Measurements from ENCODE around the gene CCDC13. TPM values are rescaled to one million over a fixed set of nuclear protein-coding genes. Genes with fewer than 3 reads are reported as not detected.

Gene CCDC13
- total RNA-seq, 2 donors from 2014 or later, result 0.94 TPM; not detected in 1

DNA sequence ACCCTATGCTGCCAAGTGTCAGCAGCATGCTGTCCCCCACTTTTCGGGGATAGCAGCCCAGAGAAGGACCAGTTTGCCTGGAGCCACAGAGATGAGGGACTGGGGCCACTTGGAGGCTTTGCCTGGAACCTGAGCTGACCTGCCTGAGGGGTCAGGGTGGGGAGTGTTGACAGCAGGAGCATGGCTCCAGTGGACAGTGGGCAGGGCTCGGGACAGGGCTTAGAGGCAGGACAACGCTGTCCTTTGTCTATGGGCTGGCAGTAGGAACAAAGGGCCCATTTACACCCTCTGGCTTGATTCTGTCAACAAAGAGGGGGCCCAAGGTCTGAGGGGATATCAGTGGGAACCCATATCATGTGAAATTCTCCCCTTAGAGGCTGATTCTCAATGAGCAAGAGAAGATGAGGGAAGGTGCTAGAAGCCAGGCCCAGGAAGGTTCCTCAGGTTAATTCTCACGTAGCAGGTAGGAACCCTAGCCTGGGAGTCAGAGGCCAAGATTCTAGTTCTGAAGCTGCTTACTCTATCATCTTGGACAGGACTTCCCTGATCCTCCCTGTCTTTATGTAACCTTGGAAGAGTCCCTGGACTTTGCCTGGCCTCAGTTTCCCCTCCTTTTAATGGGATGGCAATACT is 40.7 kb downstream of the CCDC13 start:
- DNase-seq (no peak), ATAC-seq (no peak)
- Mint-ChIP-seq H3K4me3 (no peak overlapping the region), H3K27me3 (no peaks in the 10 kb centered on the region), H3K4me1 (peaks cover 3% of the 10 kb centered on the region), H3K27ac (no peak overlapping the region), H3K36me3 (ENCODE audit: low read depth) (no peaks in the 10 kb centered on the region)
- H3K9me3 ChIP-seq (ENCODE audit: control insufficient read depth, low read length, poor library complexity, severe bottlenecking), result no peaks in the 10 kb centered on the region

DNA sequence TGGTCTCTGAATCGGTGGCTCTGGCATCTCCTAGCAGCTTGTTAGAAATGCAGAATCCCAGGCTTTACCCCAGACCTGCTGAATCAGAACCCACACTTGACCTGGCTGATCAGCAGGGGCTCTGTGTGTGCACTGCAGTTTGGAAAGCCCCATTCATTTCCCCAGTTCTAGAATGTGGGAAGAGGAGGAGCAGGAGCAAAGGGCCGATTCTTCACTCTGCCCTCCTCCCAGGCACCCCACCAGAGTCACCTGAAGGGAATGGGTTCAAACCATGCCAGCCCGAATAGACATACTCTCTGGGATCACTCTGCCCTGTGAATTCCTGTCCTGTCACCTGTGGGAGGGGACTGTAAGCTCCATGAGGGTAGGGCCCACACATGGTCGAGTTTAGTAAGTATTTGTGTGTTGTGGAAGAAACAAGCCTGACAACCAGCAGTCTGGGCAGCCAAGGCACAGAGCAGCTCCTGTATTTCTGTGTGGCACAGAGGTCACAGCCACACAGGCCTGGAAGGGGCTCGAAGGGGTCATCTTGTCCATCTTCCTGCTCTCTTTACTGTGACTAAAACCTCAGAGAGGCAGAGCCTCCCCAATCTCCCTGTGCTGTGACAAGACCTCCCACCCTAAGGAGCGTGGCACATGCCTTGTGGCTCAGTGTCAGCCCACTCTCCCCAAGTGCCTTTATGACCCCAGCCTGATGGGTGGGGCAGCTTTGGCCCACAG is 41.4 kb downstream of the CCDC13 start:
- no peak overlapping the region for H3K4me3 Mint-ChIP-seq
- H3K27ac Mint-ChIP-seq, result no peak overlapping the region

DNA sequence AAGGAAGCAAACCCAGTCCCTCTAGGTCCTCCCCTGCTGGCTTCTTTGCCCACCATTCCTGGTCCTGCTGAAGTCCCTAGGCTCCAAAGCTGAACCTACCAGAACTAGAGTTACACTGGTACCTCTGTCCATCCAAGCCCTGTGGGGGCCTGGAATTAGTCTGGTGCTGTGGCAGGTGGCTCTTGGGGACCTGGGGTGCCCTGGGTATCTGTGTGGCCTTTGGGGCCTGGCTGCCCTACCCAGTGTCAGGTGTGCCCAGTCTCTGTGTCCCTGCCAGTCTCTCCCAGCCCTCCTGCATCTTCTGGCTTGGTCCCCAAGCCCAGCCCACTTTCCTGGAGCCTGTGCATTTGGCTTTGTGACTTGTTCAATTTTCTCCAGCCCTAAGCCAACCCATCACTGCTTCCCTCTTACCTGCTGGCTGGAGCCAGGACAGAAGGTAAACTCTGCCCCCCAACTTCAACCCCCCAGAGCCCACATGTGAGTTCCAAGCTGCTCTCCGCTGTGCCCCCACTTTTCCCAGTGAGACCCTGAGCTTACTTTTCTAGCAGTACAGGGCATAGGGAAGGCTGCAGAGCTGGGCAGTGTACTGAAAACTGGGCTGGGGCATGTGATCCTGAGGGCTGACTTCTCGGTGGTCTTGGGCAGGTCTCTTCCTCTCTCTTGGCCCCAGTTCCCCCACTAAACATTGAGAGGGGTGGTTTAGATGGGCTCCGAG is 42.2 kb downstream of the CCDC13 start:
- no peak for ATAC-seq
- no peak for DNase-seq
- no peaks in the 10 kb centered on the region for H3K36me3 Mint-ChIP-seq (ENCODE audit: low read depth)

More for the DNA sequence above, 41.4 kb downstream of the CCDC13 start:
- ATAC-seq, result no peak
- no peaks in the 10 kb centered on the region for H3K9me3 ChIP-seq (ENCODE audit: control insufficient read depth, low read length, poor library complexity, severe bottlenecking)
- peaks cover 4% of the 10 kb centered on the region for H3K4me1 Mint-ChIP-seq
- no peaks in the 10 kb centered on the region for H3K36me3 Mint-ChIP-seq (ENCODE audit: low read depth)
- H3K27me3 Mint-ChIP-seq, result no peaks in the 10 kb centered on the region
- DNase-seq, result no peak

DNA sequence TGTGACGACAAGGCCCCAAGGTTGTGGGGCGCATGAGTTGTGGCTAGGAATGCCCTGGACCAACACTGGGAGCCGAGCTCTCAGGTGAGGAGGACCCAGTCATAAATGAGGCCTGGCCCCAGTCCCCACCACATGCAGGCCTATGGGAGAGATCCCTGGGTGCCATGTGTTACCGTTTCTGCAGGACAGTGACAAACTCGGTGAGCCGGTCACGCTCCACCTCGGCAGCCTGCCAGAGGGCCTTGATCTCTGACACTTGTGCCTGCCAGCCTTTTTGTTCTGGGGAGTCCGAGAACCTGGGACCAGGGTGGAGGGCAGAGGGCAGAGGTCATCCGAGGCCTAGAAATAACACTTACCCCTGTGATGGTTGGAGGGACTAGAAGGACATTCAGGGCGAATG is 42.8 kb downstream of the CCDC13 start:
- Mint-ChIP-seq H3K27ac (no peak overlapping the region), H3K4me1 (peaks cover 4% of the 10 kb centered on the region), H3K4me3 (no peak overlapping the region), H3K36me3 (ENCODE audit: low read depth) (no peaks in the 10 kb centered on the region), H3K27me3 (peaks cover 9% of the 10 kb centered on the region)
- ATAC-seq, result no peak
- no peaks in the 10 kb centered on the region for H3K9me3 ChIP-seq (ENCODE audit: control insufficient read depth, low read length, poor library complexity, severe bottlenecking)
- DNase-seq, result no peak

More for the DNA sequence above, 42.2 kb downstream of the CCDC13 start:
- Mint-ChIP-seq H3K27ac (no peak overlapping the region), H3K27me3 (peaks cover 5% of the 10 kb centered on the region), H3K4me1 (peaks cover 4% of the 10 kb centered on the region), H3K4me3 (no peak overlapping the region)
- no peaks in the 10 kb centered on the region for H3K9me3 ChIP-seq (ENCODE audit: control insufficient read depth, low read length, poor library complexity, severe bottlenecking)

DNA sequence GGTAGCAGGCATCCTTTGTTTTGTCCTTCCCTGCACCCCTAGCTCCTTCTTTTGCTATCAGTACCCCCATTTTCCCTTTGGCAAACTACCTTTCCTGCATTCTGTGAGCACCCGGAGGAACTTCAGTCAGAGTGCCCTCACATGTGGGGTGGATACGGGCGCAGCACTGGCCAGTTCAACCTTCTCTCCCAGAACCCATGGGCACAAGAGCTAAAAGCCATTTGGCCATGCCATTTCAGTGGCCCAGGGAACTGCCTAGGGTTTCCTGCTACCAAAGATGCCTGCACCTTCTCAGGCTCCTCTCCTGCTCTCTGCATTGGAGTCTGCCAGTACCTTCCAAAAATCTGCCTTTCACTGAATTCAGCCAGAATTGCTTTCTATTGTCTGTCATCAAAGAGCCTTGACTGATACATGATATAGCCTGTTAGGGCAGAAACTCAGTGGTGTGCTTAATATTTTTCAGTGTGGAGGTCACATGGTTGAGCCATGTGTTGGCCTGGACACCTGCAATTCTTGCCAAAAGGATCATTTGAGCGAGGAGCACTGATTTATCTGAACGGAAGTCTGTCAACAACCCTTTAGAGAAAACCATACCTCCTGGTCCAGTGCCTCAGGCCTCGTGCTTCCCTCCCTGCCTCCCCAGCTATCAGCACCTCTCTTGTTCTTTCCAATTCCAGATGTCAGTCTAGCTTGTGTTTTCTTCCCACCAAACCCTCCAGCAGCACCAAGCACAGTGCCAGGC is 43.5 kb downstream of the CCDC13 start:
- ATAC-seq (no peak), DNase-seq (no peak)
- Mint-ChIP-seq H3K27ac (no peak overlapping the region), H3K4me3 (no peak overlapping the region), H3K4me1 (peaks cover 2% of the 10 kb centered on the region), H3K36me3 (ENCODE audit: low read depth) (no peaks in the 10 kb centered on the region), H3K27me3 (peaks cover 9% of the 10 kb centered on the region)
- no peaks in the 10 kb centered on the region for H3K9me3 ChIP-seq (ENCODE audit: control insufficient read depth, low read length, poor library complexity, severe bottlenecking)

DNA sequence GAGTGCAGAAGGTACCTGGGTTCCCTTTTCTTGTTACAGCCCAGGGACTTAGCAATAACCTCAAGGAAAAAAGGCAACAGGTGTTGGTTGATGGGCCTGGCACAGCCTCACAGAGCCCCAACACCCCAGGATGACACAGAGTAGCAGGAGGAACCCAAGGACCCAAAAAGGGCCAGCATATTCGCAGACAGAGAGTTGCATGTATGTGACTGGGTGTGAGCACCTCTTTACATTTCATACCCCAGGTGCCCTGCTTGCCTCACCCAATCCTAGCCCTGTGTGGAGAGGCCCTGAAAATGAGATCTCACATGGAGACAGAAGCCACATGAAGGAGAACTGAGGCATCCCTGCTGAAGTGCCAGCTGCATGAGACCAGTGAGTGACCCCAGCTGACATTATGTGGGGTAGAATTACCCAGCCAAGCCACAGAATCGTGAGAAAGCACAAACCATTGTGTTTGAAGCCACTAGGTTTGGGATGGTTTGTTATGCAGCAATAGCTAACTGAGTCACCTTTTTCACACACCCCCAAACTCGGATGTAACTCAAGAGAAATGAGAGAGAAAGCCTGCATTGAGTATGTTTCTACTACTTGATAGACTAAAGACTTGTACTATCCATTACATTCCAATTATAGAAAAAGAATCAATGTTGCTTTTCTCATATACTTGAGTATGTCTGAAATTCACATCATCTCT is 44.2 kb downstream of the CCDC13 start:
- H3K27ac Mint-ChIP-seq, result no peak overlapping the region
- ATAC-seq (no peak), DNase-seq (no peak)
- H3K36me3 Mint-ChIP-seq (ENCODE audit: low read depth), result no peaks in the 10 kb centered on the region
- peaks cover 15% of the 10 kb centered on the region for H3K27me3 Mint-ChIP-seq
- H3K9me3 ChIP-seq (ENCODE audit: control insufficient read depth, low read length, poor library complexity, severe bottlenecking), result no peaks in the 10 kb centered on the region
- H3K4me3 Mint-ChIP-seq, result no peak overlapping the region
- H3K4me1 Mint-ChIP-seq, result peaks cover 2% of the 10 kb centered on the region

DNA sequence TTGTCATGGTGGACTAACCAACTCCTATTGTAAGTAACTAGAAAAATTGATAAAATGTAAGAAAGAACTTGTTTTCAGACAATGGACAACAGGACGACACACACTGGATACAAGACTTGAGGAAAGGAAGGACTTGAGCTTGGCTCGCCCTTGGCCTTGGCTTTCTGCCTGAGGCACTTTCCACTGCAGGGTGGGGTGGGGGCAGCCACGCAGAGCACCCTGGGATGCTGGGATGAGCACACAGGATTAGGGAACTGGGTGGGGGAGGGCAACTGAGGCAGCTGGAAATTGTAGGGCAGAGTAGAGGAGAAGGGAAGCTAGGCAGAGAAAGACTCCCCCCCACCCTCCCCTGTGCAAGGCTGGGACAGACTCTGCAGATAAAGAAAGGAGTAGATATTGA is 45.0 kb downstream of the CCDC13 start:
- H3K36me3 Mint-ChIP-seq (ENCODE audit: low read depth), result no peaks in the 10 kb centered on the region
- ATAC-seq, result no peak
- peaks cover 2% of the 10 kb centered on the region for H3K4me1 Mint-ChIP-seq
- H3K9me3 ChIP-seq (ENCODE audit: control insufficient read depth, low read length, poor library complexity, severe bottlenecking), result no peaks in the 10 kb centered on the region
- H3K27me3 Mint-ChIP-seq, result peaks cover 19% of the 10 kb centered on the region
- H3K27ac Mint-ChIP-seq, result no peak overlapping the region
- DNase-seq, result no peak
- H3K4me3 Mint-ChIP-seq, result no peak overlapping the region

DNA sequence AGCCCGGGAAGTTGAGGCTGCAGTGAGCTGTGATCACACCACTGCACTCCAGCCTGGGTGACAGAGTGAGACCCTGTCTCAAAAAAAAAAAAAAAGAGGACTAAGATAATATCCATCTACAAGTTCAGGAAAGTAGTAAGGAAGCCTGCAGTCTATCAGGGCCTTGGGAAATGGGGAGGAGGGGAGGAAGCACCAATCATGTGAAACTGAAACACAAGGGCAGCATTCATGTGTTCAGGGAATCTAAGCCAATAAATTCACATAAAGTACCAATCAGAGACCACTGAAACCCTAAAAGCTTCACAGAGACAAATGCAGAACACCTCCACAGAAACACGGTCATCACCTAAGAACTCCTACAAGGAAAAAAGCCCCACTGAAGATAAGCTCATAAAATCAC is 47.6 kb downstream of the CCDC13 start:
- ATAC-seq (no peak), DNase-seq (no peak)
- no peaks in the 10 kb centered on the region for H3K9me3 ChIP-seq (ENCODE audit: control insufficient read depth, low read length, poor library complexity, severe bottlenecking)
- H3K27ac Mint-ChIP-seq, result no peak overlapping the region
- peaks cover 2% of the 10 kb centered on the region for H3K4me1 Mint-ChIP-seq
- no peaks in the 10 kb centered on the region for H3K36me3 Mint-ChIP-seq (ENCODE audit: low read depth)
- peaks cover 22% of the 10 kb centered on the region for H3K27me3 Mint-ChIP-seq
- H3K4me3 Mint-ChIP-seq, result no peak overlapping the region

DNA sequence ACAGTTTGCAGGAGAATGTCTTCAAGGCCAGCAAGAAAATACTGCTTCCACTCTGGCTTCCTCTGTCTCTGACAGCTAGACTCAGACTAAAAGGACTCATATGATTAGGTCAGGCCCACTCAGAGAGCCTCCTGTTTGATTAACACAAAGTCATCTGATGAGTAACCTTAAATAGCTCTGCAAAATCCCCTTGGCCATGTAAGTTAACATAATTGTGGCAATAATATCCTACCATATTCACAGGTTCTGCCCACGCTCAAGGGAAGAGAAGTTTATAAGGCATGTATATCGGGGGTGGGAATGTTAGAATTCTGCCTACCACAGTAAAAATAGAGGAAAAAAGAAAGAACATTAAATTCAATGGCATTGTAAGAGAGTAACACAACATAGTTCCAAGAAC is 49.8 kb downstream of the CCDC13 start:
- Mint-ChIP-seq H3K27ac (no peak overlapping the region), H3K4me1 (peaks cover 4% of the 10 kb centered on the region), H3K36me3 (ENCODE audit: low read depth) (no peaks in the 10 kb centered on the region), H3K4me3 (no peak overlapping the region), H3K27me3 (peaks cover 26% of the 10 kb centered on the region)
- no peaks in the 10 kb centered on the region for H3K9me3 ChIP-seq (ENCODE audit: control insufficient read depth, low read length, poor library complexity, severe bottlenecking)
- no peak for DNase-seq
- ATAC-seq, result no peak

Other genes starting within 250 kb of the CCDC13 start
- gene SEC22C, start 191.3 kb downstream of the CCDC13 start, total RNA-seq, result 10 to 100 TPM; 83.2 to 84.5 TPM
- gene SS18L2, start 182.4 kb downstream of the CCDC13 start, total RNA-seq, result 10 to 100 TPM; 42.7 to 49.1 TPM
- gene NKTR, start 172.6 kb downstream of the CCDC13 start, total RNA-seq, result 100 to 1,000 TPM; 240 to 241 TPM
- gene ZBTB47, start 119.6 kb downstream of the CCDC13 start, total RNA-seq, result 1 to 10 TPM in 1 of 2 donors, under 1 TPM in 1; 0.89 to 1.1 TPM
- not detected for gene KLHL40, start 87.7 kb downstream of the CCDC13 start, total RNA-seq
- gene HHATL, start 70.5 kb downstream of the CCDC13 start, total RNA-seq, result not detected
- 10 to 100 TPM; 20.7 to 29.2 TPM for gene HIGD1A, start 31.2 kb upstream of the CCDC13 start, total RNA-seq
- gene ACKR2, start 36.2 kb upstream of the CCDC13 start, total RNA-seq, result under 1 TPM; 0.10 to 0.35 TPM
- gene CYP8B1, start 102.6 kb upstream of the CCDC13 start, total RNA-seq, result not detected
- gene ZNF662, start 132.9 kb upstream of the CCDC13 start, total RNA-seq, result 1 to 10 TPM in 1 of 2 donors, under 1 TPM in 1; 0.94 to 1.4 TPM
- not detected for gene GASK1A, start 206.1 kb upstream of the CCDC13 start, total RNA-seq